AG04450 (cell line): ENCODE data around the gene ZNF146. TPM values are rescaled to one million over a fixed set of nuclear protein-coding genes. Genes with fewer than 3 reads are reported as not detected.

Source experiments
- CTCF ChIA-PET: fragments of 300-600, 350-600 bp; formaldehyde crosslinking; extraction: SDS; loops from one replicate; lab custom pipeline; 2022; ENCODE audit warnings: antibody characterized with exemption, inconsistent platforms; lab: Charles Lee
- POLR2A ChIA-PET: fragments of 350-600 bp; formaldehyde crosslinking; extraction: SDS; loops from one replicate; lab custom pipeline; 2021; ENCODE audit warnings: antibody characterized with exemption, inconsistent platforms; lab: Yijun Ruan, JAX
- DNase-seq: peaks from one replicate; pipeline ENCODE4 v3.0.0-alpha.2; 2011; ENCODE audit warnings: low read depth, low spot score
- H3K27ac ChIP-seq: one replicate; pipeline ENCODE4 v1.5.1; 2012; ENCODE audit warnings: low read depth, low read length, control low read depth
- H3K27me3 ChIP-seq: one replicate; pipeline ENCODE4 v1.6.0; 2012; ENCODE audit warnings: low read length; ENCODE audit not compliant: control insufficient read depth, insufficient read depth
- H3K4me3 ChIP-seq: 2 replicates; pipeline ENCODE4 v1.5.1; 2011; ENCODE audit warnings: mild to moderate bottlenecking, low read depth, low read length, control low read depth
- H3K9me3 ChIP-seq: 2 replicates; pipeline ENCODE4 v1.5.1; 2012; ENCODE audit warnings: low read length; ENCODE audit not compliant: control insufficient read depth, insufficient read depth
- CTCF ChIP-seq: IDR thresholded peaks from 2 replicates; pipeline ENCODE4 v1.5.1; 2011; ENCODE audit warnings: low read depth, low read length, control low read depth, inconsistent platforms
- polyA plus RNA-seq: library from polyadenylated mRNA; depleted of rRNA; stranded (reverse); fragments of >200 nt; gene quantifications from 2 replicates; pipeline ENCODE4 v1.2.3, GENCODE V29; 2011

The ZNF146 gene
- polyA plus RNA-seq, 1 experiment = 107 TPM

GRCh38 chr19:36245210-36246005 is 30.5 kb downstream of the ZNF146 start:
- no peak for DNase-seq
- H3K9me3 ChIP-seq = peaks cover 27% of the 10 kb centered on the region
- no peak for TF ChIP-seq CTCF
- peaks cover 13% of the 10 kb centered on the region for H3K27me3 ChIP-seq
- H3K4me3 ChIP-seq = peak overlapping the region; percentile 45
- H3K27ac ChIP-seq = no peak overlapping the region
- ChIA-PET POLR2A (no interaction called here), CTCF (no interaction called here)

- ChIA-PET CTCF (no interaction called here), POLR2A (no interaction called here)
- no peak for TF ChIP-seq CTCF
- peaks cover 26% of the 10 kb centered on the region for H3K9me3 ChIP-seq
- peak overlapping the region; percentile 45; the same call in 1 of the 2 replicates for H3K4me3 ChIP-seq
- DNase-seq = no peak
- H3K27me3 ChIP-seq = peaks cover 13% of the 10 kb centered on the region
- no peak overlapping the region for H3K27ac ChIP-seq
Observed at GRCh38 chr19:36246006-36246481, 31.1 kb downstream of the ZNF146 start.

GRCh38 chr19:36252047-36252446 is 37.1 kb downstream of the ZNF146 start:
- no peak for TF ChIP-seq CTCF
- no peak for DNase-seq
- POLR2A ChIA-PET = no interaction called here

GRCh38 chr19:36254848-36255247 is 39.9 kb downstream of the ZNF146 start:
- POLR2A ChIA-PET = no interaction called here
- no peak overlapping the region for H3K4me3 ChIP-seq
- no peak for DNase-seq
- no peak for TF ChIP-seq CTCF
- peaks cover 48% of the 10 kb centered on the region for H3K9me3 ChIP-seq
- no peaks in the 10 kb centered on the region for H3K27me3 ChIP-seq
- CTCF ChIA-PET = no interaction called here
- H3K27ac ChIP-seq = no peak overlapping the region

More at GRCh38 chr19:36252047-36252446, 37.1 kb downstream of the ZNF146 start:
- Histone ChIP-seq H3K4me3 (no peak overlapping the region), H3K9me3 (peaks cover 27% of the 10 kb centered on the region), H3K27me3 (no peaks in the 10 kb centered on the region), H3K27ac (no peak overlapping the region)
- CTCF ChIA-PET = no interaction called here

- no peak for DNase-seq
- ChIA-PET CTCF (no interaction called here), POLR2A (no interaction called here)
- Histone ChIP-seq H3K27ac (no peak overlapping the region), H3K27me3 (no peaks in the 10 kb centered on the region), H3K9me3 (peaks cover 48% of the 10 kb centered on the region), H3K4me3 (no peak overlapping the region)
- no peak for TF ChIP-seq CTCF
Observed at GRCh38 chr19:36255316-36255715, 40.4 kb downstream of the ZNF146 start.
